Brain pericyte (primary cell): ENCODE measurements around the gene UPK3BL1.
"Not testable (repeated sequence)": the region's sequence is repeated elsewhere in the genome, so short reads cannot be mapped to it uniquely, and the experiment has no call there.

Source experiments
- DNase-seq: peaks from one replicate; pipeline ENCODE4 v3.0.0-alpha.2; 2012; ENCODE audit warnings: low read depth, low spot score

UPK3BL1 gene

DNA sequence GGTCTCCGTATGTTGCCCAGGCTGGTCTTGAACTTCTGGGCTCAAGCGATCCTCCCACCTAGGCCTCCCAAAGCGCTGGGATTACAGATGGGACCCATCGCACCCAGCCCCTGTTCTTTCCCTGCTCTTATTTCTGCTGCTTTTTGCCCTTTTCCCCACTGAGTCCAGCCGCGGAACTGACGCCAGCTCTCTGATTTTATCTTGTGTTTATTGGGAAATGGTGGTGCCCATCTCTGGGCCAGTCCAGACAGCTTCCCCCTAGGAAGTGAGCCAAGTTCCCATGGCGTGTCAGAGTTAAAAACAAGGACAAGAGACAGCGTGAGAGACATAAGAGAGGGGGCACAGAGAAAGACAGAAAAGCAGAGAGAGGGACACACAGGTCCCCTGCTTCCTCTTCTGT lies 12.0 kb downstream of the UPK3BL1 start:
- not testable (repeated sequence) for DNase-seq

DNA sequence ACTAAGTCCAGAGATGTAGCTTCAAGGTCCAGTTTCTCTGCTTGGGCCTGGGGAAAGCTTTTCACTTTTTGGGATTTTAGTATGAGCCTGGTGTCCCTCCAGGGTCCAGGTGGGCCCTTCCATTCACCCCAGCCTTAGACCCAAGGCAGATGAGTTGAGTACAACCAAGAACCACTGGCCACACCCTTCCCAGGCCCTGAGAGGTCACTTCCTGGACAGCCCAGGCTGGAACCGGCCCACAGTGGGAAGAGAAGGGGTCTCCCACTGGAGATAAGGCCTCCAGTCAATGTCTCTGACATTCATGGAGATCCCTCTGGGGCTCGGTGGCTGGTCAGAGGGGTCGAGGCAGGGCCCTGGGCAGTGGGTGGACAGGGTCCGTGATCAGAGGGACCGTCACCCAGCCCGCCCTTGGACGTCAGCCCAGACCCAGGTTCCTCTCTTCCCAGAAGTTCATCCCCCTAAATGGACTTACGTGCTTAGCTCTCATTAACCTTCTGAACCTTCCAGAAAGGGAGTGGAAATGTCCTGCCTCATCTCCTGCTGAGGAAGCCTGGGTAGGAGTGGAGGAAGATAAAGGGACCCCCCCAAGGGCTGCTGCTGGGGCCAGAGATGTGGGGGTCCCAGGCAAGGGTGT lies 15.2 kb downstream of the UPK3BL1 start:
- DNase-seq: not testable (repeated sequence)

GRCh38 chr7:102618122-102618521 lies 24.5 kb downstream of the UPK3BL1 start:
- DNase-seq: not testable (repeated sequence)

DNA sequence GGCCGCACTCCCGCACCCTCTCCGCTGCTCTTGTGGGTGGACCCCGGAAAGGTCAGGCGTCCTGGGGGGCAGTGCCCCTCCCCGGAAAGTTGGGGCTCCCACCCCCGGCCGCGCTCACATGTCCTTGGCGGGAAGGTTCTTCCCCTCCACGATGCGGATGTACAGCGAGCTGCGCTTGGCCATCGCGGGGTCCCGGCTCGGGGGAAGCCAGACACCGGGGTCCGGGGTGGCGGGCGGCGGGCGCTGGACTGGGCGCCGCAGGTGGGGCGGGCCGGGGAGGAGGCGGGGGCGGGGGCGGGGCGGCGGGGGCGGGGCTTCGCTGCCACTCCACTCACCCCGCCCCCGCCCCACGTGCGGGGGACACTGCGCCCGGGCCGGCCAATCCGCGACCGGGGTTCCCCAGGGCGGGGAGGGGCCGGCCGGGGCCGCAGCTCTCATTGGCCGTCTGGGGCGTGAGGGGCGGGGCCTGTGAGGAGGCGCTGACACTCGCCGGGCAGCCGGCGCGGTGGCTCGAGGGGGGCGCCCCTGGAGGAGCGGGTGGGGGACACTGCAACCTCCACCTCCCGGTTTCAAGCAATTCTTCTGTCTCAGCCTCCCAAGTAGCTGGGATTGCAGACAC lies 26.0 kb downstream of the UPK3BL1 start, which contains the start of gene RASA4:
TSS of gene RASA4 (minus strand) at position 250 of the 619 bp plus-strand sequence. CDS start at position 183, 67 bp downstream.
- DNase-seq: not testable (repeated sequence)

GRCh38 chr7:102615930-102616329 lies 26.7 kb downstream of the UPK3BL1 start:
- DNase-seq: not testable (repeated sequence)

GRCh38 chr7:102614873-102615272 lies 27.7 kb downstream of the UPK3BL1 start:
- DNase-seq: not testable (repeated sequence)

- not testable (repeated sequence) for DNase-seq
Observed at GRCh38 chr7:102614346-102614697, 28.3 kb downstream of the UPK3BL1 start.

DNA sequence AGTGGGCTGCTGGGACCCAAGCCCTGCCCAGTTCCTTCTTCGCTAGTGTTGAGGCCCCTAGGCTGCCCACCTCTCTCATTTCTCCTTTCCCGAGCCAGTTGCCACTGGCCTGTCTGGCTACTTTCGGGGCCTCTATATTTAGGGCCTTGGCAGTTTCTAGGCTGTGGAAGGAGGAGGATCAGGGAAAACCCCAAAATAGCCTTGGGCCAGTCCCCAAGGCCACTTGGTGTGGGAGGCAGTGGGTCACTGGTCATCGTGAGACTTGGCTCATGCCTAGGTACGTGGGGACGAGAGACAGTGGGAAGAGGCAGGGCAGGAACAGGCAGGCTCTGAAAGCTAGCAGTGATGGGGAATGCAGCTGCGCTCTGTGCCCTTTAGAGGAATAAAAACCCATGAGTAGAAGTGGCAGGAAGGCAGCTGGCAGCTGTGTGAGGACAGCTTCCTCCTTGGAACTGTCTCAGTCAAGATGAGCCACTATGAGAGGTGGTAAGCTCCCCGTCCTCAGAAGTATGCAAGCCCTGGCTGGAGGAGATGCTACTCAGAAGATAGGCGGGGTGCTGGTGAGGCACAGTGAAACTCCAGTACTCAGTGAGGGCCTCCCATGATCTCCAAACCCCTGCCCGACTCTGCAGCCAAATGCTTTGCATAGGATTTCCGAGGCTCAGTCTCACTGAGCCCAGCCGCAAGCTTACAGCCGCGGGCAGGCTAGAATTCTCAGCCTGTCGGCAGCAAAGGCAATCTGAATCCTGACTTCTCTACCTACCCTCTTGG lies 28.8 kb downstream of the UPK3BL1 start:
- not testable (repeated sequence) for DNase-seq

GRCh38 chr7:102611675-102612325 lies 30.8 kb downstream of the UPK3BL1 start:
- DNase-seq: not testable (repeated sequence)

DNA sequence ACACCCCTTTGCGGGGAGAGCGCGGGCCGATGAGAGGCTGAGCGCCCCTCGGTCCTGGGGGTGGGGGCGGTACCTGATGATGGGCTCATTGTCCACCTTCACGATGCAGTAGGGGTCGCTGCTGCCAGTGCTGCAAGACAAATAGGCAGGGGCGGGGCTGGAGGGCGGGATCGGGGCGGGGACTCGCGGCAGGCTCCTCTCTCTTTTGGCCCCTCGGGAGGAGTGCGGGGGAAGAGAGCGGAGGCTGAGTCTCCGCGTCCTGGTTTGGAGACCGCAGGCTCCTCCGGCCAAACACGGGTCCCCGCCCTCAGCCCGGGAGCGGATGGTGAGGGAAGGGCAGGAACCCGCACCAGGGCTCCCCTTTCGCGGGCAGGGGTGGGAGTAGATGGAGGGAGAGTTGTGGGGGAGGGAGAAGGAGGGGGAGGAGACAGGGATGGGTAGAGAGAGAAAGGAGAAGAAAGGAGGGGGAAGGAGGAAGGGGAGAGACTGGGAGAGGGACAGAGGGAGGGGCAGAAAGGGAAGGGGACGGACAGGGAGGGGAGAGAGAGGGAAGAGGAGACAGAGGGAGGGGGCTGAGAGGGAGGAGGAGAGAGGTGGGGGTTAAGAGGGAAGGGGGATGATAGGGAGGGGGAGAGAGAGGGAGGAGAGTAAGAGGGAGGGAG lies 31.4 kb downstream of the UPK3BL1 start:
- DNase-seq: not testable (repeated sequence)

GRCh38 chr7:102610441-102610840 lies 32.1 kb downstream of the UPK3BL1 start:
- DNase-seq: not testable (repeated sequence)

DNA sequence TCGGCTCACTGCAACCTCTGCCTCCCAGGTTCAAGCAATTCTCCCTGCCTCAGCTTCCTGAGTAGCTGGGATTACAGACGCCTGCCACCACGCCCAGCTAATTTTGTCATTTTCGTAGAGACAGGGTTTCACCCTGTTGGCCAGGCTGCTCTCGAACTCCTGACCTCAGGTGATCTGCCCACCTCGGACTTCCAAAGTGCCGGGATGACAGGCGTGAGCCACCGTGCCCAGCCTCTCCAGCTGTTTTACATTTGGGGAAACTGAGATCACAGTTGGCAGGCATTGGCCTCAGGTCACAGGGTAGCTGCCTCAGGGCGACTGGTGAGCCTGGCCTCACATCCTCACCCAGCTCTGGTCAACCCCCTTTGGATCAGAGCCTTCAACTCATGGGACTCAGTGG lies 32.9 kb downstream of the UPK3BL1 start:
- not testable (repeated sequence) for DNase-seq

- DNase-seq: not testable (repeated sequence)
Observed at GRCh38 chr7:102606848-102607247, 35.7 kb downstream of the UPK3BL1 start.

- DNase-seq: not testable (repeated sequence)
Observed at GRCh38 chr7:102604431-102605145, 38.0 kb downstream of the UPK3BL1 start.

DNA sequence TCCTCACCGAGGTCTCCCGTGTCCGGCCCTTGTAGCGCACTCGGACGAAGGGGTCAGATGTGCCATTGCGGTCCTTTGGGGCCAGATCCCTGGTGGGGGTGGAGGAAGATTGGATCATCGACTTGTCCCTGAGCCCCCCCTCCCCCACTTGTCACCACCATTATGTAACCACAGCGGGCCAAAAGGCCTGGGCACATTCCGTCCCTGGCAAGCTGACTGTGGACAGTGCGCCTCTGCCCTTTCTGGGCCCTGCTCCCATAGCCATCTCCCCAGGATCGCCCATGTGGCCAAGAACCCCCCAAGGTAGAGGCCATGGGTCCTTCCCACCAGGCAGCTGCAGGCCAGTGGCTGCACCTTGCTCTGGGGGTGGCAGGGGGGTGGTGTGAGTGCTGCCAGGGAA lies 40.3 kb downstream of the UPK3BL1 start:
- not testable (repeated sequence) for DNase-seq

DNA sequence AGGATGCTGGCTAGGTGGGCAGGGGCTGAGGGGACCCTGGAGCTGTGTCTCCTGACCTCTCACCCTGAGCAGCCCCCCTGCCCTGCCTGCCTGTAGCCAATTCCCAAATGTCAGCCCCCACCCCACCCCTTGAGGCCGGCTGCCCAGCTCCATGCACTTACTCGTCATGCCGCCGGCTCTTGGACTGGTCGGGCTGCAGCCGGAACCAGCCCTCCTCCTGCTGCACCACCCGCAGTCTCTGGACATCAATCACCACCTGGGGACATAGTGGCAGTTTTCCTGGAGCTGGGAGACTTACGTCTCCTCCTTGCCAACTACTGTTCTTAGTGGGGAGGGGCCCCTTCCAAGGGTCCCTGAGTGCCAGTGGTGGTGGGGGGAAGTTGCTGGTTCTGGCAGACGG lies 42.9 kb downstream of the UPK3BL1 start:
- DNase-seq: not testable (repeated sequence)

GRCh38 chr7:102596036-102596435 lies 46.6 kb downstream of the UPK3BL1 start:
- not testable (repeated sequence) for DNase-seq

- DNase-seq: not testable (repeated sequence)
Observed at GRCh38 chr7:102593637-102594334, 48.8 kb downstream of the UPK3BL1 start.

- not testable (repeated sequence) for DNase-seq
Observed at GRCh38 chr7:102592477-102593019, 50.0 kb downstream of the UPK3BL1 start.

DNA sequence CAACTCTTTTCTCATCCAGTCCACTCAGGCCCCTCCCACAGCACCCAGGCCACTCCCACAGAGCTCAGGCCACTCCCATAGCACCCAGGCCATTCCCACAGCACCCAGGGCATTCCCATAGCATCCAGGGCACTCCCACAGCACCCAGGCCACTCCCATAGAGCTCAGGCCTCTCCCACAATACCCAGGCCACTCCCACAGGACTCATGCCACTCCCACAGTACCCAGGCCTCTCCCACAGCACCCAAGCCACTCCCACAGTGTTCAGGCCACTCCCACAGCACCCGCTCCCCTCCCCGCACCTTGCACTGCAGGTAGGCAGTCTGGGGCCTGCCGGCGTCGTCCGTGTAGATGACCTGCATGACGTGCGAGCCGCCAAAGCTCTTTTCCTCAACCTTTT lies 52.7 kb downstream of the UPK3BL1 start:
- DNase-seq: not testable (repeated sequence)
